ENCODE measurements around the gene TMEM47.

DNA sequence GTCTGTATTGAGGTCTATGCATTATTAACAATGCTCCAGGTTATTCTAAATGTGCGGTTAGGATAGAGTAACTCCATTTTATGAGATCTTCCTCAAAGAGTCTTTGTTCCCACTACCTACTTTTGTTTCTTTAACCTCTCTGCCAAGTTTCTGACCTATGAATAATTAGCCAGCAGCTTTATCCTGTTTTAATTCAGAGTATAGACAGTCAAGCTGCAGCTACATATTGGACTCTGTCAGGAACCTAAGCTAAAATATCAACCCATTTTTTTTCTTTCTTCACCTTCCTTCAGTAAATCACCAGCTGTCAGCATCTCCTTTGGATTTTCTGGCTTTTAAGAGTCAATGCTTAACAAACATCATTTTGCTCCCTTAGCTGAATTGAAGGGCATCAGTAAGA is 72.3 kb downstream of the TMEM47 start:
- no peak for TF ChIP-seq CTCF (IDR thresholded peaks at IDR 0.05)
- TF ChIP-seq SMC3 (IDR thresholded peaks at IDR 0.05): no peak
- no peak for TF ChIP-seq ZSCAN20 (CRISPR knock-in tag; IDR thresholded peaks at IDR 0.05)
- TF ChIP-seq CEBPB (IDR thresholded peaks at IDR 0.05): no peak
- TF ChIP-seq EP300 (IDR thresholded peaks at IDR 0.05): no peak
- TF ChIP-seq, protein P1, sequence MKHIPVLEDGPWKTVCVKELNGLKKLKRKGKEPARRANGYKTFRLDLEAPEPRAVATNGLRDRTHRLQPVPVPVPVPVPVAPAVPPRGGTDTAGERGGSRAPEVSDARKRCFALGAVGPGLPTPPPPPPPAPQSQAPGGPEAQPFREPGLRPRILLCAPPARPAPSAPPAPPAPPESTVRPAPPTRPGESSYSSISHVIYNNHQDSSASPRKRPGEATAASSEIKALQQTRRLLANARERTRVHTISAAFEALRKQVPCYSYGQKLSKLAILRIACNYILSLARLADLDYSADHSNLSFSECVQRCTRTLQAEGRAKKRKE (CRISPR knock-in tag; IDR thresholded peaks at IDR 0.05; ENCODE audit: low read depth): no peak
- TF ChIP-seq RCOR1 (IDR thresholded peaks at IDR 0.05; ENCODE audit: low read depth, low read length): no peak
- no peak for TF ChIP-seq CHD4 (IDR thresholded peaks at IDR 0.05; ENCODE audit: borderline replicate concordance)

Data from A549 (cell line).